ENCODE data around the gene BAZ1A. TPM values are rescaled to one million over a fixed set of nuclear protein-coding genes. Genes with fewer than 3 reads are reported as not detected.

BAZ1A gene, protein sequence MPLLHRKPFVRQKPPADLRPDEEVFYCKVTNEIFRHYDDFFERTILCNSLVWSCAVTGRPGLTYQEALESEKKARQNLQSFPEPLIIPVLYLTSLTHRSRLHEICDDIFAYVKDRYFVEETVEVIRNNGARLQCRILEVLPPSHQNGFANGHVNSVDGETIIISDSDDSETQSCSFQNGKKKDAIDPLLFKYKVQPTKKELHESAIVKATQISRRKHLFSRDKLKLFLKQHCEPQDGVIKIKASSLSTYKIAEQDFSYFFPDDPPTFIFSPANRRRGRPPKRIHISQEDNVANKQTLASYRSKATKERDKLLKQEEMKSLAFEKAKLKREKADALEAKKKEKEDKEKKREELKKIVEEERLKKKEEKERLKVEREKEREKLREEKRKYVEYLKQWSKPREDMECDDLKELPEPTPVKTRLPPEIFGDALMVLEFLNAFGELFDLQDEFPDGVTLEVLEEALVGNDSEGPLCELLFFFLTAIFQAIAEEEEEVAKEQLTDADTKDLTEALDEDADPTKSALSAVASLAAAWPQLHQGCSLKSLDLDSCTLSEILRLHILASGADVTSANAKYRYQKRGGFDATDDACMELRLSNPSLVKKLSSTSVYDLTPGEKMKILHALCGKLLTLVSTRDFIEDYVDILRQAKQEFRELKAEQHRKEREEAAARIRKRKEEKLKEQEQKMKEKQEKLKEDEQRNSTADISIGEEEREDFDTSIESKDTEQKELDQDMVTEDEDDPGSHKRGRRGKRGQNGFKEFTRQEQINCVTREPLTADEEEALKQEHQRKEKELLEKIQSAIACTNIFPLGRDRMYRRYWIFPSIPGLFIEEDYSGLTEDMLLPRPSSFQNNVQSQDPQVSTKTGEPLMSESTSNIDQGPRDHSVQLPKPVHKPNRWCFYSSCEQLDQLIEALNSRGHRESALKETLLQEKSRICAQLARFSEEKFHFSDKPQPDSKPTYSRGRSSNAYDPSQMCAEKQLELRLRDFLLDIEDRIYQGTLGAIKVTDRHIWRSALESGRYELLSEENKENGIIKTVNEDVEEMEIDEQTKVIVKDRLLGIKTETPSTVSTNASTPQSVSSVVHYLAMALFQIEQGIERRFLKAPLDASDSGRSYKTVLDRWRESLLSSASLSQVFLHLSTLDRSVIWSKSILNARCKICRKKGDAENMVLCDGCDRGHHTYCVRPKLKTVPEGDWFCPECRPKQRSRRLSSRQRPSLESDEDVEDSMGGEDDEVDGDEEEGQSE (N-terminal part only)
- 42.3 to 43.2 TPM (median 42.5 TPM) in 3 replicates for total RNA-seq

DNA sequence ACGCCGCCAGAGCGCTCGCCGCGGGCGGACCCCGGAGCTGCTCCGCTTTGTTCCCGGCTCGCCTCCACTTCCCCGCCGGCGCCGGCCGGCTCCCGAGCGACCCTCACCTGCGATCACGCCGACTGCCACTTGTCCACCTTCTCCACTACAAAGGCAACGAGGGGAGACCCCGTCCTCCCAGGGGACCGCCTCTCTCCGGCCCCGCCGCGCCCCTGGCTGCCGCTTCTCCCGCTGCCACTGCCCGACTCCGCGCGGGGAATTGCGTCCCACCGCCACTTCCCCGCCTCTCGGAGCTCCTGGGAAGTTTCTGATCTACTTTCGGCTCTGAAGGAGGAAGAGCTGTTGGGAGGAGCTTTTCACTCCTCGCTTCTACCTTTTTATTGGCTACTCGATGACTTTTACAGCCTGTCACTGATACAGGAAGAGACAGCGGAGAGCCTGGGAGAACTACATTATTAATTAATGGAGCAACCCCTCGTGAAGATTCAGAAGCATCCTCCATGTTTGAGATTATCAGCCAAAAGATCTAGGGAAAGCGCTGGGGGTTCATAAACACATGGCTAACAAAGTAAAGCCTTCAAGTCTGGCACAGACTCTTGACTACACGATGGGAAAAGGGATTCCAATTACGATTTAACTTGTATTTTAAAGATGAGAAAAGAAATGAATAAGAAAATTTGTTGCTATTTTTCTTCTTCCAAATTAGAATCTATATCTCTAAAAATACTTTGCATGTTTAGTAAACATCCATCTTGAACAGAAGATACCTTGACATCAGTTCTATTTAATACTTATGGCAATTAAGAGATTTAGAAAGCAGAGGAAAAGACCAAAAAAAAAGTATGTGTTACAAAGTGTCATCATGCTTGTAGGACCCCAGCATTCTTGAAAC is at the start of gene BAZ1A:
TSS of gene BAZ1A (minus strand) at position 330 of the 892 bp plus-strand sequence. CDS start 756 bp downstream, outside the sequence.
- TF ChIP-seq, protein P1, sequence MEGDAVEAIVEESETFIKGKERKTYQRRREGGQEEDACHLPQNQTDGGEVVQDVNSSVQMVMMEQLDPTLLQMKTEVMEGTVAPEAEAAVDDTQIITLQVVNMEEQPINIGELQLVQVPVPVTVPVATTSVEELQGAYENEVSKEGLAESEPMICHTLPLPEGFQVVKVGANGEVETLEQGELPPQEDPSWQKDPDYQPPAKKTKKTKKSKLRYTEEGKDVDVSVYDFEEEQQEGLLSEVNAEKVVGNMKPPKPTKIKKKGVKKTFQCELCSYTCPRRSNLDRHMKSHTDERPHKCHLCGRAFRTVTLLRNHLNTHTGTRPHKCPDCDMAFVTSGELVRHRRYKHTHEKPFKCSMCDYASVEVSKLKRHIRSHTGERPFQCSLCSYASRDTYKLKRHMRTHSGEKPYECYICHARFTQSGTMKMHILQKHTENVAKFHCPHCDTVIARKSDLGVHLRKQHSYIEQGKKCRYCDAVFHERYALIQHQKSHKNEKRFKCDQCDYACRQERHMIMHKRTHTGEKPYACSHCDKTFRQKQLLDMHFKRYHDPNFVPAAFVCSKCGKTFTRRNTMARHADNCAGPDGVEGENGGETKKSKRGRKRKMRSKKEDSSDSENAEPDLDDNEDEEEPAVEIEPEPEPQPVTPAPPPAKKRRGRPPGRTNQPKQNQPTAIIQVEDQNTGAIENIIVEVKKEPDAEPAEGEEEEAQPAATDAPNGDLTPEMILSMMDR (IDR thresholded peaks at IDR 0.05; ENCODE audit: unreplicated experiment) = no peak
- Mint-ChIP-seq H3K27me3 (ENCODE audit: low read depth) (no peaks in the 10 kb centered on the region), H3K4me3 (peak within 1 kb of the TSS; percentile 99), H3K4me1 (peaks cover 31% of the 10 kb centered on the region), H3K9me3 (no peaks in the 10 kb centered on the region), H3K36me3 (no peaks in the 10 kb centered on the region), H3K27ac (peak within 1 kb of the TSS; percentile 100)
- no peak for DNase-seq (ENCODE audit: low spot score in 2 of 2, unreplicated experiment in 2 of 2)

DNA sequence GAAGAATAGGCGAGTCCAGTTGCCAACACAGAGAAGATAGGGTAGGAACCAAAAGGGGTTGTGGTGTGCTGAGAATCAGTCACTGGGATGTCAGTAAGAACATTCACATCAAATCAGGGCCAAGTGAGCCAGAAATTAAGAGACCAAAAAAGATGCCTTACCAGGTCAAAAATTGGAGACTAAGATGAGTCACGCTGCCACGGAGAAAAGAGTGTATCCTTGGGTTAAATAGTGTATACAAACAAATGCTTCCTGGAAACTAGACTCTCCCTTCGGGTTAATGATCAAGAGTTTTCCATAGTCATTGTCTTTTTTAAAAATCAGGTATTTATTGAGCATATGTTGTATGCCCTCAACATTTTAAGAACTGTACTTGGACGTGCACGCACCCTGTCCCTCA is 45.2 kb upstream of the BAZ1A start:
- peaks cover 2% of the 10 kb centered on the region for H3K36me3 Mint-ChIP-seq
- no peak for DNase-seq (ENCODE audit: low spot score in 2 of 2, unreplicated experiment in 2 of 2)
- H3K9me3 Mint-ChIP-seq = peaks cover 6% of the 10 kb centered on the region
- no peaks in the 10 kb centered on the region for H3K27me3 Mint-ChIP-seq (ENCODE audit: low read depth)
- H3K4me3 Mint-ChIP-seq = no peak overlapping the region
- TF ChIP-seq, protein P1 (IDR thresholded peaks at IDR 0.05; ENCODE audit: unreplicated experiment) = no peak
- H3K4me1 Mint-ChIP-seq = no peaks in the 10 kb centered on the region
- H3K27ac Mint-ChIP-seq = no peak overlapping the region

DNA sequence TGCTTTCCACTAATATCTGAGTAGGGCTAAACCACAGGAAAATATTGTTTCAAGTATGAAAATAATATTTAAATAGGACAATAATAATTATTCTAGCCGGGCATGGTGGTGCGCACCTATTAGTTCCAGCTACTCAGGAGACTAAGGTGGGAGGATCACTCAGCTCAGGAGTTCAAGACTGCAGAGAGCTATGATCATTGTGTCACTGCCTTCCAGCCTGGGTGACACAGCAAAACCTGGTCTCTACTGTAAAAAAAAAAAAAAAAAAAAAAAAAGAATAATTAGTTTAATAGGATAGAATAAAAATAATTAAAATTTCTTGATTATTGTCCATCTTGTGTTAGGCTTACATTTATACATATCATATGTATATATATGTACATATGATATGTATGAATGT is 38.5 kb upstream of the BAZ1A start:
- no peak for DNase-seq (ENCODE audit: low spot score in 2 of 2, unreplicated experiment in 2 of 2)
- H3K4me3 Mint-ChIP-seq = no peak overlapping the region
- H3K27ac Mint-ChIP-seq = no peak overlapping the region
- no peaks in the 10 kb centered on the region for H3K27me3 Mint-ChIP-seq (ENCODE audit: low read depth)
- H3K9me3 Mint-ChIP-seq = no peaks in the 10 kb centered on the region
- peaks cover 1% of the 10 kb centered on the region for H3K4me1 Mint-ChIP-seq
- H3K36me3 Mint-ChIP-seq = no peaks in the 10 kb centered on the region
- TF ChIP-seq, protein P1 (IDR thresholded peaks at IDR 0.05; ENCODE audit: unreplicated experiment) = no peak

DNA sequence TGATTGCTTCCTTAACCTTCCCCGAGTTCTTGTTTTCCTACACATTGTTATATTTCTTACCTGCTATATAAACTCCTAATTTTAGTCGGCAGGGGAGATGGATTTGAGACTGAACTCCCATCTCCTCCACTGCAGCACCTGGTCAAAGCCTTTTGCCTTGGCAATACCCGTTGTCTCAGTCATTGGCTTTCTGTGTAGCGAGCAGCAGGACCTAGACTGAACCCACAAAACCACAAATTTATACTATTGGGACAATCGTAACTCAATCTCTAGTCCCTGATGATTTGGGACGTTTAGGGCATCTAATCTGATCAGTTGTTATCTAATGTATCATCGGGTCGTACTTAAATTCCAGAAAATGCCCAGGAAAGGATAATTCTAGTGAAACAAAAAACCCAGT is 37.8 kb upstream of the BAZ1A start:
- no peaks in the 10 kb centered on the region for H3K9me3 Mint-ChIP-seq
- H3K4me1 Mint-ChIP-seq = peaks cover 1% of the 10 kb centered on the region
- H3K4me3 Mint-ChIP-seq = no peak overlapping the region
- TF ChIP-seq, protein P1 (IDR thresholded peaks at IDR 0.05; ENCODE audit: unreplicated experiment) = no peak
- H3K27me3 Mint-ChIP-seq (ENCODE audit: low read depth) = no peaks in the 10 kb centered on the region
- no peak overlapping the region for H3K27ac Mint-ChIP-seq
- H3K36me3 Mint-ChIP-seq = no peaks in the 10 kb centered on the region
- no peak for DNase-seq (ENCODE audit: low spot score in 2 of 2, unreplicated experiment in 2 of 2)
